PFSK-1 (cell line): Measurements from ENCODE around the gene POLA1.

Experiments used
- FOXP2 ChIP-seq: optimal IDR thresholded peaks from 2 replicates; pipeline ENCODE3; 2011; ENCODE audit warnings: borderline replicate concordance, control low read depth, inconsistent platforms; ENCODE audit not compliant: insufficient read depth; ENCODE audit errors: extremely low read length, extremely low read depth
- POLR2AphosphoS5 ChIP-seq: IDR thresholded peaks from 2 replicates; pipeline ENCODE4 v1.6.1; 2012; ENCODE audit warnings: low read depth, mild to moderate bottlenecking, control low read depth, low read length, moderate library complexity
- REST ChIP-seq, 2 experiments: IDR thresholded peaks; 2 replicates each; pipeline versions ENCODE4 v1.6.1 to v1.8.0; 2011 to 2012; ENCODE audit warnings: low read depth in 2 of 2, low read length in 2 of 2, control low read depth in 1 of 2, inconsistent platforms in 1 of 2, mild to moderate bottlenecking in 1 of 2, moderate library complexity in 1 of 2; ENCODE audit not compliant: insufficient read depth in 1 of 2
- SIN3A ChIP-seq: IDR thresholded peaks from 2 replicates; pipeline ENCODE4 v1.6.1; 2012; ENCODE audit warnings: mild to moderate bottlenecking, low read length, moderate library complexity, borderline replicate concordance; ENCODE audit not compliant: insufficient read depth
- TAF1 ChIP-seq: IDR thresholded peaks from 2 replicates; pipeline ENCODE4 v1.6.1; 2012; ENCODE audit warnings: low read length, control low read depth, borderline replicate concordance; ENCODE audit not compliant: insufficient read depth

POLA1 gene

DNA sequence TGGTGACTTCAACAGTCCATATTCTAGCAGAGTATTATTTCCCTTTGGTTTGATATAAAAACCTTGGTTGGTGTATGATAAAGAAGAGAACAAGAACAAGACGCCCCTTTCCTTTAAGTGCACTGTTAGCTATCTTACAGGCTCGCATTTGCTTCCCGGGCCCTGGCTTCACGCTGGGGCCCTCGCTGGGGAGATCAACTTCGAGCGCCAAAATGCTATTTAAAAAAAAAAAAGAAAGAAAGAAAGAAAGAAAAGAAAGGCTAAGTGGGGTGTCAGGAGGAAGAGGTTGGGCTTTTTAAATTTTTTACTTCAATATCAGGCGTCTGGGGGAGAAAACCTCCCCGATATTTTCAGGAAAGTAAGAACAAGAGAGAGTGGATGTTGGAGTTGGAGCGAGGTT, 310.3 kb downstream of the POLA1 start:
- TF ChIP-seq SIN3A: no peak

DNA sequence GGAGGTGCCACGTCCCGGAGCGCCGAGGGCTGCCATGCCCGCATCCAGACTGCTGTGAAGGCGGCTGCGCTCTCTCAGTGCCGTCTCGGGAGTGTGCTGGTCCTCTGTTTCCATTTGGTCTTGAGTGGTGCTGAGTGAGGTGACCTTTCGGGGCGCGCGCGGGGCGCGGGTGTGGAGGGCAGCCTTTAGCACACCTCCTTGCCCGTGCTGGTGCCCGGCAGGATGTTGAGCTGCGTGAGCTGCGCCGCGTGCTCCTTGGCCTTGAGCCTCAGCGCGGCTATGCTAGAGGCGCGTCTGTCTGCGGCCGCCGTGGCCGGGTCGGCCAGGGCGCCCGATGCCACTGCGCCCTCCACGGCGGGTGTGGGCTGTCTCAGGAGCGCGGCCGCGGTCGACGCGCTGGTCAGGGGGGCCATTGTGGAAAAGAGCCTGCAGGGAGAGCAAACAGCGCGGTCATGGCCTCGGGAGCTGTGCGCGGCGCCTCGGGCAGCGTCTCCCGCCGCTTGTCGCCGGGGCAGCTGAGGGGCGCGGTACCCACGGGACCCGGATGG, 310.8 kb downstream of the POLA1 start:
- TF ChIP-seq FOXP2 (no peak), REST (IDR thresholded peaks at IDR 0.05; ENCODE audit: insufficient read depth in 1 of 2, low read depth in 2 of 2, low read length in 2 of 2) (no peak), TAF1 (no peak), POLR2AphosphoS5 (no peak), SIN3A (no peak)

DNA sequence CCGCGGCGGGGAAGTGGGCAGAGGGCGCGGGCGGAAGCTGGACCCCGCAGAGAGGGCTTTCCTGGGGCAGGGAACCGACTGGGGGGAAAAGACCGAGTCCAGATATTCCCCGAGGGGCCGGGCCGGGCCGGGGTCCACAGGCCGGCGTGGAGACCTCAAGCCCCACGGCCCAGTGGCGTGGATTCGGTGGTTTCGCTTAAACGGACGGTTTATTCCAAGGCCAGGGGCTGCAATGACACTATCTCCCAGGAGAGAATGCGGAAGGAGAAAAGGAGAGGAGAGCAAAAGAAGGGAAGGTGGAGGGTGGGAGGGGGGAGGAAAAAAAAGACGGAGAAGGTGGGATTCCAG, 311.3 kb downstream of the POLA1 start:
- TF ChIP-seq SIN3A: no peak
- TF ChIP-seq POLR2AphosphoS5: no peak
- TF ChIP-seq TAF1: no peak
- TF ChIP-seq REST (IDR thresholded peaks at IDR 0.05; ENCODE audit: insufficient read depth in 1 of 2, low read depth in 2 of 2, low read length in 2 of 2): no peak
- no peak for TF ChIP-seq FOXP2

GRCh38 chrX:25005382-25006185, 311.9 kb downstream of the POLA1 start:
- no peak for TF ChIP-seq POLR2AphosphoS5
- TF ChIP-seq REST (IDR thresholded peaks at IDR 0.05; ENCODE audit: insufficient read depth in 1 of 2, low read depth in 2 of 2, low read length in 2 of 2): no peak
- TF ChIP-seq SIN3A: no peak
- TF ChIP-seq FOXP2: no peak
- TF ChIP-seq TAF1: no peak

GRCh38 chrX:25006586-25007058, 312.9 kb downstream of the POLA1 start:
- TF ChIP-seq FOXP2 (no peak), POLR2AphosphoS5 (no peak), TAF1 (no peak), SIN3A (no peak), REST (IDR thresholded peaks at IDR 0.05; ENCODE audit: insufficient read depth in 1 of 2, low read depth in 2 of 2, low read length in 2 of 2) (no peak)
